ENCODE data around the gene FBXL19. TPM values are rescaled to one million over a fixed set of nuclear protein-coding genes. Genes with fewer than 3 reads are reported as not detected.

The FBXL19 gene
- polyA plus RNA-seq, 1 experiment: 7.6 TPM

DNA sequence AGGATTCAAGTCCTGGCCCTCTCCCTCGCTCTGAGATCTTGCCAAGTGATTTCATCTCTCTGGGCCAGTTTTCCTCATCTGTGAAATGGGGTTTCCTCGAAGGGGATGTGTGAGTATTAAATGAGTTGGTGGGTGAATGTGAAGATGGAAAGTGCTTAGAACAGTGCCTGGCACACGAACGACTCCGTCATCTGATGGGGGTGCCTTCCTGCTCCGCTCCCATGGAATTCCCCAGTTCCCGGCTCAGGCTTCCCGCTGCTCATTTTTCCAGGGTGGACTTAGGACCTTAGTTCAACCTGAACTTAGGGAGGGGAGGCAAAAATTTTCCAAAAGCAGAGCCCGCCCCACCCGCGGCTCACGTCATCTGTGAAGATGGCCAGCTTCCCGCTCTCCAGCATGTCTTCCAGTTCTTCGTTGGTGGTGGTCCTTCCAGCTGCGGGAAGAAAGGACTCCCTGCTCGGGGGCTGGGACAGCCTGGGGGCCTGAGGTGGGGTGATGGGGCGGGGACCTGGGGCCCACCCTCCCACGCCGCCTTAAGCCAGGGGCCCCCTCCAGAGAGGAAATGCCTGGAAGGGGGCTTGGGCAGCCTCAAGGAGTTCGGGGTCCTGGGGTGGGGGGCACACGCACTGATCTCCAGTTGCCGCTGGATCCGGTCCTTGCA lies 73.1 kb downstream of the FBXL19 start:
- CTCF ChIA-PET: interaction anchor here (0.8 to 1.8 kb wide), 3 partner anchors 11 to 447 kb away, joined by 5 to 9 read pairs (median 6); partner anchors contain the start of genes HSD3B7 and ZNF843
- DNase-seq (ENCODE audit: low read depth): no peak

DNA sequence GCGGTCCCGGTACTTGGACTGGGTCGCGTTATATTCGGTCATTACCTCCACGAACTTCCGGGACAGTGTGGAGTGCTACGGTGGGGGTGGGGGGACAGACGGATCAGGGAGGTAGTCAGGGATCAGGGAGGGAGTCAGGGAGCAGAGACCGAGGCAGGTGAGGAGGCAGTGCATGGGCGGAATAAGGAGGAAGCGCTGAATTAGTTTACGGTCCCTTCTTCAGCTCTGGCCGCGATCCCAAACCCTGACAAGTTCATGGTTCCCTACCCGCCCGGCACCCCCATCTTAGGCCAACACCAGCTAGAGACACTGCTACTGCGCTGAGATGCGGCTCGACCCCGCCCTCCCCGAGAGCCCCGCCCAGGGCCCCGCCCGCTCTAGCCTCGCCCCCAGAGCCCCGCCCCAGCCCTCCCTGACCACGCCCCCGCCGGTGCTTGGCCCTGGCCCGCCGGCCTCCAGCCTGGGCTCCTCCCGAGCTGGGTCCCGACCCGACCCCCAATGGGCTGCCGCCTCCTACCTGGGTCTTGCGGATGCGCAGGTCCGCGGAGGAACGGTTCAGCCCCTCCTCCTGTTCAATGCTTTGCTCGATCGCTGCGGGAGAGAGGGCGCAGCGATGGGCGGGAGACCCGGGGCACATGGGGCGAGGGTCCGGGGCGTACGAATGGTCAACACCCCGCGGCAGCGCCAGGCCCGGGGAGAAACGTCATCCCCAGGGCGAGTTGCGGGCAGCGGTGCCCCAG lies 73.8 kb downstream of the FBXL19 start:
- CTCF ChIA-PET: interaction anchor here (0.8 to 1.8 kb wide), 3 partner anchors 12 to 446 kb away, joined by 5 to 9 read pairs (median 6); partner anchors contain the start of genes HSD3B7 and ZNF843
- TF ChIP-seq, protein P1, sequence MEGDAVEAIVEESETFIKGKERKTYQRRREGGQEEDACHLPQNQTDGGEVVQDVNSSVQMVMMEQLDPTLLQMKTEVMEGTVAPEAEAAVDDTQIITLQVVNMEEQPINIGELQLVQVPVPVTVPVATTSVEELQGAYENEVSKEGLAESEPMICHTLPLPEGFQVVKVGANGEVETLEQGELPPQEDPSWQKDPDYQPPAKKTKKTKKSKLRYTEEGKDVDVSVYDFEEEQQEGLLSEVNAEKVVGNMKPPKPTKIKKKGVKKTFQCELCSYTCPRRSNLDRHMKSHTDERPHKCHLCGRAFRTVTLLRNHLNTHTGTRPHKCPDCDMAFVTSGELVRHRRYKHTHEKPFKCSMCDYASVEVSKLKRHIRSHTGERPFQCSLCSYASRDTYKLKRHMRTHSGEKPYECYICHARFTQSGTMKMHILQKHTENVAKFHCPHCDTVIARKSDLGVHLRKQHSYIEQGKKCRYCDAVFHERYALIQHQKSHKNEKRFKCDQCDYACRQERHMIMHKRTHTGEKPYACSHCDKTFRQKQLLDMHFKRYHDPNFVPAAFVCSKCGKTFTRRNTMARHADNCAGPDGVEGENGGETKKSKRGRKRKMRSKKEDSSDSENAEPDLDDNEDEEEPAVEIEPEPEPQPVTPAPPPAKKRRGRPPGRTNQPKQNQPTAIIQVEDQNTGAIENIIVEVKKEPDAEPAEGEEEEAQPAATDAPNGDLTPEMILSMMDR (IDR thresholded peaks at IDR 0.05; ENCODE audit: insufficient read depth, low read depth, low read length): no peak
- H3K27me3 ChIP-seq (ENCODE audit: control insufficient read depth, insufficient read depth, low read length): no peaks in the 10 kb centered on the region
- peak overlapping the region; percentile 47 for H3K4me3 ChIP-seq (ENCODE audit: low read depth, low read length)
- POLR2A ChIA-PET: no interaction called here
- DNase-seq (ENCODE audit: low read depth): no peak
- H3K36me3 ChIP-seq (ENCODE audit: control insufficient read depth, insufficient read depth, low read length): no peaks in the 10 kb centered on the region

More for the DNA sequence above, 73.1 kb downstream of the FBXL19 start:
- POLR2A ChIA-PET: no interaction called here
- TF ChIP-seq, protein P1 (IDR thresholded peaks at IDR 0.05; ENCODE audit: insufficient read depth, low read depth, low read length): no peak
- H3K36me3 ChIP-seq (ENCODE audit: control insufficient read depth, insufficient read depth, low read length): no peaks in the 10 kb centered on the region; the same call in 1 of the 2 replicates
- peak overlapping the region; percentile 47 for H3K4me3 ChIP-seq (ENCODE audit: low read depth, low read length)
- no peaks in the 10 kb centered on the region for H3K27me3 ChIP-seq (ENCODE audit: control insufficient read depth, insufficient read depth, low read length)

DNA sequence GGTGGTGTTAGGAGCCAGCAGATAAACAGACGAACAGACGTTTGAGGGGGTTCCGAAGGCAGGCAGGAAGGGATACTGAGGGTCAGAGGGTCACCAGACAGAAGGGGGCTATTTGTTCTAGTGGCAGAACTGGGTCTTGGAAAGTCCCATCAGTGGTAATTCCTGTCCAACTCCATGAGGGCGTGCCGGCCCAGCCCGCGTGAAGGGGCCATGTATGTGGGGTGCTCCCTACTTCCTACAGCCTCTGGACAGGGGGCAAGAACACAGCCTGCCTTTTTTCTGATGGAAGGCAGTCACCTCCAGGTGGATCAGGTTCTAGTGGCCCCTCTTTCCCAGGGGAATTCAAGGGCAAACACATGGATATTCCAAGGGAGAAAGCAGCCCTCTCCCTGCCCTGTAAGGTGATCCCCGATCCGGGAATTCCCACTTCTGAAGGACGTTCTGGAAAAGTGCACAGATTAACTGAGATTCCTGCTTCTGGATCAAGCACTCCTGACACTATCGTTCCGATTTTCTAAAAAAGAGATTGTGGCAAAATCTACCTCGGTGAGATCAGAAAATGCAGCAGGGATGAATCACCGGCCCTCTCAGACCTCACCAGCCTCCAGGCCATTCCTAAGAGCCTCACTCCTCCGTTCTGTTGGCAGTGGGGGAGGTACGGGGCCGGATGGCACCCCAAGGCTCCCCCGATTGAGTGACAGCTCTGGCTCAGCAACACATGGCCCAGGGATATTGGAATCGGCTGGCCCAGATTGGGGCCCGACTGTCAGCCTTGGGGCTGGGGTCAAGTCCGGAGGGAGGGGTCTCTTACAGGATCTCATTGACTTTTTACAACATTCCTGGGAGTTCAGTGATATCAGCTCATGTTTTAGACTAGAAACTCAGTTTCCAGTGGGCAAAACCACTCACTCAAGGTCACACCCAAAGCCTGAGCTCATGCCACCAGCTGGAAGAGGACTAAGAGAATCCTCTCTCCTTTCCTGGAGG lies 74.6 kb downstream of the FBXL19 start:
- peak; percentile 47 for DNase-seq (ENCODE audit: low read depth)
- POLR2A ChIA-PET: interaction anchor here (0.5 to 1.0 kb wide), 3 partner anchors 10 to 97 kb away, joined by 3 to 11 read pairs (median 7); partner anchors contain the start of genes VKORC1, ZNF646 and ZNF668
- CTCF ChIA-PET: interaction anchor here (0.7 to 2.3 kb wide), 11 partner anchors 11 to 870 kb away, joined by 3 to 16 read pairs (median 5); partner anchors contain the start of genes HSD3B7 and ZNF843
- H3K4me3 ChIP-seq (ENCODE audit: low read depth, low read length): peak overlapping the region; percentile 47
- H3K27me3 ChIP-seq (ENCODE audit: control insufficient read depth, insufficient read depth, low read length): no peaks in the 10 kb centered on the region
- no peaks in the 10 kb centered on the region for H3K36me3 ChIP-seq (ENCODE audit: control insufficient read depth, insufficient read depth, low read length)
- TF ChIP-seq, protein P1 (IDR thresholded peaks at IDR 0.05; ENCODE audit: insufficient read depth, low read depth, low read length): no peak

Small RNAs within 50 kb of the gene (small RNA-seq; reads per million reads assigned to genes)
- not detected for gene AC135048.1 (ENCODE audit: insufficient read length, low read depth, low replicate concordance)
- gene MIR4519 (ENCODE audit: insufficient read length, low read depth, low replicate concordance): not detected
- not detected for gene MIR762 (ENCODE audit: insufficient read length, low read depth, low replicate concordance)

Other genes with a start within 250 kb of the FBXL19 start
- 3.2 and 4.4 TPM in 2 replicates for gene SRCAP, start 224.4 kb upstream of the FBXL19 start, polyA plus RNA-seq (2011; rRNA removed)
- 24.9 and 32.4 TPM in 2 replicates for gene PHKG2, start 175.1 kb upstream of the FBXL19 start, polyA plus RNA-seq (2011; rRNA removed)
- gene CFAP119, start 161.5 kb upstream of the FBXL19 start, polyA plus RNA-seq (2011; rRNA removed): 4.7 and 5.0 TPM in 2 replicates
- 64.7 and 82.4 TPM in 2 replicates for gene RNF40, start 161.2 kb upstream of the FBXL19 start, polyA plus RNA-seq (2011; rRNA removed)
- gene ZNF629, start 136.4 kb upstream of the FBXL19 start, polyA plus RNA-seq (2011; rRNA removed): 4.6 and 6.0 TPM in 2 replicates
- gene BCL7C, start 29.5 kb upstream of the FBXL19 start, polyA plus RNA-seq (2011; rRNA removed): 27.4 and 27.8 TPM in 2 replicates
- 14.9 and 22.2 TPM in 2 replicates for gene CTF1, start 27.0 kb upstream of the FBXL19 start, polyA plus RNA-seq (2011; rRNA removed)
- 25.6 and 37.1 TPM in 2 replicates for gene ORAI3, start 25.5 kb downstream of the FBXL19 start, polyA plus RNA-seq (2011; rRNA removed)
- 0.96 and 1.4 TPM in 2 replicates for gene SETD1A, start 34.2 kb downstream of the FBXL19 start, polyA plus RNA-seq (2011; rRNA removed)
- 15.4 and 25.0 TPM in 2 replicates for gene HSD3B7, start 61.6 kb downstream of the FBXL19 start, polyA plus RNA-seq (2011; rRNA removed)
- 1.5 and 1.6 TPM in 2 replicates for gene STX1B, start 87.1 kb downstream of the FBXL19 start, polyA plus RNA-seq (2011; rRNA removed)
- gene STX4, start 110.0 kb downstream of the FBXL19 start, polyA plus RNA-seq (2011; rRNA removed): 41.7 and 53.6 TPM in 2 replicates
- 10.2 and 16.3 TPM in 2 replicates for gene ZNF668, start 150.7 kb downstream of the FBXL19 start, polyA plus RNA-seq (2011; rRNA removed)
- gene ZNF646, start 150.8 kb downstream of the FBXL19 start, polyA plus RNA-seq (2011; rRNA removed): 3.3 and 4.2 TPM in 2 replicates
- gene PRSS53, start 165.4 kb downstream of the FBXL19 start, polyA plus RNA-seq (2011; rRNA removed): 0.96 and 1.8 TPM in 2 replicates
- 416 and 515 TPM in 2 replicates for gene VKORC1, start 171.2 kb downstream of the FBXL19 start, polyA plus RNA-seq (2011; rRNA removed)
- 31.0 and 56.0 TPM in 2 replicates for gene BCKDK, start 184.8 kb downstream of the FBXL19 start, polyA plus RNA-seq (2011; rRNA removed)
- gene KAT8, start 194.1 kb downstream of the FBXL19 start, polyA plus RNA-seq (2011; rRNA removed): 28.9 and 31.9 TPM in 2 replicates
- not detected in 2 replicates for gene PRSS8, start 212.2 kb downstream of the FBXL19 start, polyA plus RNA-seq (2011; rRNA removed)
- 0.22 and 0.39 TPM in 2 replicates for gene PRSS36, start 226.5 kb downstream of the FBXL19 start, polyA plus RNA-seq (2011; rRNA removed)